HL-60 (cell line): Measurements from ENCODE around the gene ZBTB1.

Source experiments
- POLR2AphosphoS5 ChIP-seq: IDR thresholded peaks from 2 replicates; pipeline ENCODE4 v1.6.1; 2012; ENCODE audit warnings: low read depth
- SPI1 ChIP-seq: IDR thresholded peaks from 2 replicates; pipeline ENCODE4 v1.6.1; 2012; ENCODE audit warnings: low read depth, mild to moderate bottlenecking, borderline replicate concordance
- TF ChIP-seq, protein P1 (sequence below): IDR thresholded peaks from one replicate; pipeline ENCODE4 v1.5.1; 2011; ENCODE audit warnings: low read length, control low read depth, inconsistent platforms; ENCODE audit not compliant: insufficient read depth

- TF ChIP-seq, protein P1, sequence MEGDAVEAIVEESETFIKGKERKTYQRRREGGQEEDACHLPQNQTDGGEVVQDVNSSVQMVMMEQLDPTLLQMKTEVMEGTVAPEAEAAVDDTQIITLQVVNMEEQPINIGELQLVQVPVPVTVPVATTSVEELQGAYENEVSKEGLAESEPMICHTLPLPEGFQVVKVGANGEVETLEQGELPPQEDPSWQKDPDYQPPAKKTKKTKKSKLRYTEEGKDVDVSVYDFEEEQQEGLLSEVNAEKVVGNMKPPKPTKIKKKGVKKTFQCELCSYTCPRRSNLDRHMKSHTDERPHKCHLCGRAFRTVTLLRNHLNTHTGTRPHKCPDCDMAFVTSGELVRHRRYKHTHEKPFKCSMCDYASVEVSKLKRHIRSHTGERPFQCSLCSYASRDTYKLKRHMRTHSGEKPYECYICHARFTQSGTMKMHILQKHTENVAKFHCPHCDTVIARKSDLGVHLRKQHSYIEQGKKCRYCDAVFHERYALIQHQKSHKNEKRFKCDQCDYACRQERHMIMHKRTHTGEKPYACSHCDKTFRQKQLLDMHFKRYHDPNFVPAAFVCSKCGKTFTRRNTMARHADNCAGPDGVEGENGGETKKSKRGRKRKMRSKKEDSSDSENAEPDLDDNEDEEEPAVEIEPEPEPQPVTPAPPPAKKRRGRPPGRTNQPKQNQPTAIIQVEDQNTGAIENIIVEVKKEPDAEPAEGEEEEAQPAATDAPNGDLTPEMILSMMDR, result no peak
- no peak for TF ChIP-seq SPI1
- no peak for TF ChIP-seq POLR2AphosphoS5
These were observed 13.7 kb downstream of the ZBTB1 start for GRCh38 chr14:64518229-64518628.
